ENCODE measurements around the gene SSNA1.
A peak's percentile ranks its signal among the peaks of the same experiment; 100 is the strongest.

The SSNA1 gene

GRCh38 chr9:137223078-137223970 is 34.8 kb downstream of the SSNA1 start:
- peak; percentile 92 for DNase-seq

- DNase-seq: no peak
These were observed 36.6 kb downstream of the SSNA1 start, which contains the start of gene CYSRT1 for GRCh38 chr9:137224830-137225694. CYSRT1 (plus strand) TSS chr9:137225174; CDS start chr9:137225622, 448 bp downstream.

- no peak for DNase-seq
These were observed 37.3 kb downstream of the SSNA1 start for GRCh38 chr9:137225699-137226331.

- no peak for DNase-seq
These were observed 38.0 kb downstream of the SSNA1 start for GRCh38 chr9:137226338-137227053.

- peak; percentile 47 for DNase-seq
These were observed 38.8 kb downstream of the SSNA1 start, which contains the start of gene RNF224 for GRCh38 chr9:137227054-137227852. RNF224 (plus strand) TSS chr9:137227502; CDS start chr9:137228336, 834 bp downstream.

- DNase-seq: no peak
These were observed 39.5 kb downstream of the SSNA1 start for GRCh38 chr9:137227853-137228505.

- no peak for DNase-seq
These were observed 40.1 kb downstream of the SSNA1 start for GRCh38 chr9:137228506-137228967.

- no peak for DNase-seq
These were observed 40.8 kb downstream of the SSNA1 start for GRCh38 chr9:137228968-137229896.

- no peak for DNase-seq
These were observed 41.6 kb downstream of the SSNA1 start for GRCh38 chr9:137229903-137230704.

GRCh38 chr9:137230705-137231371 is 42.4 kb downstream of the SSNA1 start, which contains the start of gene SLC34A3:
SLC34A3 (plus strand) TSS chr9:137230901; CDS start chr9:137231703, 802 bp downstream.
- DNase-seq: no peak

GRCh38 chr9:137231372-137232039 is 43.0 kb downstream of the SSNA1 start:
- DNase-seq: no peak

- DNase-seq: no peak
These were observed 43.6 kb downstream of the SSNA1 start for GRCh38 chr9:137232101-137232500.

GRCh38 chr9:137232510-137232909 is 44.0 kb downstream of the SSNA1 start:
- DNase-seq: no peak

- DNase-seq: no peak
These were observed 44.9 kb downstream of the SSNA1 start for GRCh38 chr9:137233143-137233980.

GRCh38 chr9:137234055-137234697 is 45.7 kb downstream of the SSNA1 start:
- DNase-seq: no peak

All from NCI-H1105 (cell line).